HG03521 (cell line): ENCODE results near the gene CFAP99.

Experiments used
- ATAC-seq: cut with Tn5 transposase; IDR thresholded peaks from one replicate; pipeline ENCODE4 v1.9.1; 2021; ENCODE audit warnings: mild to moderate bottlenecking, moderate library complexity; ENCODE audit not compliant: unreplicated experiment

The CFAP99 gene

DNA sequence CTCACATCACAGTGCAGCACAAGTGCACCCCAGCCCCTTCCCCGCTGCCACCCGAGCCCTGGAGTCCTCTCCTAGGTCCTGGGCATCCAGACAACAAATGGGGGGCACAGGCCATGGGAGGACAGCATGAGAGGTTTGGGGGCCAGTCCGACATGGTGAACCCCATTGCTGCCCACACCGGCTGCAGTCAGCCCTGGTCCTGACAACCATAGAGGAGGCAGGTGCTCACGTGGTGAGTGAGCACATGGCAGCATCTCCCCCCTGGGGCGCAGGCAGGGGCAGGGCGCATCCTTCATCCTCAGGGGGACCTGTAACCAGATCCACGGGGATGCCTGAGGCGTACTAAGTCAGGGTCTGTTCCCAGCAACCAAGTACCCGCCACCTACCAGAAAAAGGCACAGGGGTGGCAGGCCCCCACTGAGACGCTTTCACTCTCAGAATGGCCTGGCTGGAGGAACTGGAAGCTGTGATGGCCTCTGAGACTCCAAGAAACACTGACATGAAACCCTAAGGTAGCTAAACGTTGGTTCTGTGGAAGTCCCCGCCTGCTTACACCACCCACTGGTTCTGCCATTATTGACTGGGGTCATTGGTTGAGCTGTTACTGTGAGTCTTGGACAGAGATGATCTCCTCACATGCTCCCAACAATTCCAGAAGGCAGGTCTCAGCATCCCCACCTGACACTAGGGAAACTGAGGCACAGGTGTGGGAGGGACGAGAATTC, 6.8 kb upstream of the CFAP99 start:
- no peak for ATAC-seq

DNA sequence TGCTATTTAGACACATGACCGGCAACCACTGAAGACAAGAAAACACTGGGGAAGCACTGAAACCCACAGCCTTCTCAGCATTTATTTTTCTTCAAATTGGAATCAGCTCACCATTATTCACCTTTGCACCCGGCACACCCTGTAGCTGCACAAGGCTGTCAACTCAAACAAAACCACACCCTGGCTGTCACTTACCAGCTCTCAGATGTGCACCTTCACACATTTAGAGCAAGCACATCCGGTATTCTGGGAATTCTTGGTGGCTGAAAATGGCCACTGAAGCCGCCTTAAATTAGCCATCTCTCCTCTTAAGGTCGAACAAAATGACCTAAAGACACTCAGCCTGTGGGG, 6.2 kb upstream of the CFAP99 start:
- peak; percentile 33 for ATAC-seq

DNA sequence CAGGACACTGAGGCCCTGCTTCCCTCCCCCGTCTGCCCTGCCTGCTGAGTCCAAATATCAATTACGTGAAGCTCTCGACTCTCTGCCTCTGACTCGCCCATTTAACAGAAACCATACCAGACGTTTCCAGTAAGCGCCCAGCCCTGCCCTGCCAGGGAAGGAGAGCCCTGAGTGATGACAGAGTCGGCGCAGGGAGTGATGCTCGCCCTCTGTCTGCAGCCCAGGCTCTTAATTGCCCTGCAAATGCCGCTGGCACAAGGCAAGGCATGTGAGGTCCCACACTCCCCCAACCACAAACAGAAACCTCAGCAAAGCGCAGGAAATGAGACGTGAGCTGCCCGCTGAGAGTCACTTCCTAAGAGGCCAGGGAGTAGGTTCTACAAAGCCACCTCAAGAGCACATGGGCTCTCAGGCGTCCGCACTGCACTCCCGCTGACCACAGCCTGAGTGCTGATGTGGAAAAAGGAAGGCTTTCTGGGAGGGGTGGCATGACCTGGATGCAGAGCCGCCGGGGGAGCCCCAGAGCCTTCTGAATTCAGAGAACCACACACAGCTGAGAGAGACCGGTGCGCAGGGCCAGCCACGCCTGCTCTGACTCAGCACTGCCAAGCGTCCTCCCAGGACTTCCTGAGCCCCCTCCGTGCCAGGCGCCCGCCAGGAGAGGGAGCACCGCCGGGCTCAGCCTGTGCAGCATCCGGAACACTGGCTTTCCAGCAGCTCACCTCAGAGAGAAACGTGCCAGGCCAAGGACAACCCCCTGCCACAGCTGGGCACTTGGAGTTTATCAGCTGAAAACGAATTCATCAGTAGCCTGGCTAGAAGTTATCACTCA, 5.7 kb upstream of the CFAP99 start:
- peak; percentile 36 for ATAC-seq

DNA sequence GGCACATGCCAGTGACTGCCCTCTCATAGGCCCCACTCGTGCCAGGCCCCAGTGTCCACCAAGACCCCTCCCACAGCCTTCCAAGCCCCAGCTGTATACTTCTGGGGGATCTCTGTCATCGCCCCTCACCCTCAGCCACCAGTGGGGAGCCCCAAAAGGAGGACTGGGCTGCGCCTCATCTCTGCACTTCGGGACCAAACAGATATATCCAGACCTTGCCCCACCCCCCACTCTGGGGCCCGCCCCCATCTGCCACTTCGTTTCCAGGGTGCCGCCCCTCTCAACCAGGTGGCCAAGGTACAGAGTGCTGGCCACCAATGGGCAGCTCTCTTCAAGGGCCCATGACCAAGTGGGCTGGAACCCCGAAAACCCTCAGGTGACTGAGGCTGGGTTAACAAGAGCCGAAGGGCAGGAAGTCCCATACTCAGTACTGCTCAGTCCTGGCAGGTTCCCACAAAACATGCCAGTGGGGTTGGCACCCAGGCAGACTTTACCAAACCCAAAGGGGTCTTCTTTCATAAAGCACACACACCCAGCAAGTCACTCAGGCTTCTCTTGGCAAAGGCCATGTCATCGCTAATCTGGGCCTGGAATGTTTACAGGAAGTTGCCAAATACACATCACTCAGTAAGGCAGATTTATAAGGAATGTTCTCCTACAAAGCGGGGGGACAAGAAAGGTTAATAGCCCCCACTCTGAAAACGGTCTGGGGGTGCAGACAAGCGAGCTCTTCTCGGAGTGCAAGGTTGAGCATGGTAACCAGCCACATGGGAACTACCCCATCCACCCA, 4.7 kb upstream of the CFAP99 start:
- ATAC-seq = no peak

DNA sequence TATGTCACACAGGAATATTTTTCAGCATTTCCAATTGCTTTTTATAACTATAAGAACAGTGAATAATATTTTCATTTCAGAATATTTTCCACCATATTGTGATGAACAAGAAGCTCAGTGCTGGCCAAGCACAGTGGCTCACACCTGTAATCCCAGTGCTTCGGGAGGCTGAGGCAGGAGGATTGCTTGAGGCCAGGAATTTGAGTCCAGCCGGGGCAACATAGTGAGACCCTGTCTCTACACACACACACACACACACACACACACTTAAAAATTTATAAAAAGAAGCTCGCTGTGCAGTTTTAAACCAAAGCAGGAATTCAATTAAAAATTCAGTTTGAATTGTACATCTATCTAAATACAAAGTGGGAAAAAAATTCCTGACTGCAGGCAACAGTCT, 3.5 kb upstream of the CFAP99 start:
- no peak for ATAC-seq

DNA sequence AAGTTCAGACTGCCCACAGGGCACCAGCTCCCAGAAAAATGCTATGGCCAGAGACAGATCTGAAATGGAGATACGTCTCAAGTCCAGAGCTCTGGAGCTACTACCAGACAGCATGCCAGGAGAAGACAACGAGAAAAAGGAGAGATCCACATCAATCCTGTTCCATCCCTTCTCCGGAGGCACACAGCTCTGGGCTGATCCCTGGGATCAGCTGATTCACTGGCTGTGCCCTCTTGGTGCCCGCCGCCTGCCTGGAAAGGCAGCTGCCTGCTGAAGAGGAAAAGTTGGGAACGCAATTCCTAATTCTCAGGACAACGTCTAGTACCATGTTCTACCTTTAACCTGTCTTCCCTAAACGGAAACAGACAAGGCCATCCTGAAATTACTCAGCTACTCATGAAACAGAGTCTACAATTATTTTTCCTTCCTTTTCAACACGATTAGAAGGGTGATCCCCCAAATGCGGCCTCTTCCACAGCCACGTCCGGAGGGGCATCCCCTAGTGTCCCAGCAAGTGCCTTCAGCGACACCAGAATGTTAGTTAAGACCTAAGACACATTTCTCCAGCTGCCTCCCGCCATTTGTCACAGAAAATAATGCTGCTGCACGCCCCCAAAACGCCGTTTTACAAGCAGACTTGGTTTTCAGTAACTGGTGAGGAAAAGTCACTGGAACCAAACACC, 2.7 kb upstream of the CFAP99 start:
- no peak for ATAC-seq

DNA sequence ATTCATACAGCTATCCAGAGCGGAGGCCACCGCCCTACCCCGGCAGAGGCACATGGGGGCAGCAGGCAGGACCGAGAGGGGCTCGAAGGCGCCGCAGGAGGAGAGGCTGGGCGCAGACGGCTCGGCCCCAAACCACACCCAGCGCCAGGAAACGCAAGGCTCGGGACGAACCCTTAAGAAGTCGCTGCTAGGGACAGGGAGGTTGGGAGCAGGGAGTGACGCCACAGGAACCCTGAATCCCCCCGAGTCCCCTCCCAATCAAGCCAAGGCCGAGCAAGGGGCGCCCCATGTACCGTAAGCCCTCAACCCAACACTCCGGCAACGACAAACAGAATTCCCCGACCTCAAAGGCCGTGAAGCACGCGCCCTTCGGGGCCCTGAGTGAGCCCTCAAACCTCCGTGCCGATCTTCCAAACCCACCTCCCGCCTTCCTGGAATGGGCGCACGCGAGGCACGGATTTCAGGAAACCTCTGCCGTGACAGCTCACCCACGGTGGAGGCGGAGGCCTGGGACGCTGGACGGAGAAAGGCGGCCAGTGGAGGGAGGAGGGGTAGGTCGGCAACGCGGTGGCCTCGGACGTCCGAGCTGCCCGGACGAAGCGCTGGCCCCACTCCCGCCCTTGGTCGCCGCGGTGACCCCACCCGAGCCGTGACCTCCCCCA, 2.1 kb upstream of the CFAP99 start:
- ATAC-seq = no peak

DNA sequence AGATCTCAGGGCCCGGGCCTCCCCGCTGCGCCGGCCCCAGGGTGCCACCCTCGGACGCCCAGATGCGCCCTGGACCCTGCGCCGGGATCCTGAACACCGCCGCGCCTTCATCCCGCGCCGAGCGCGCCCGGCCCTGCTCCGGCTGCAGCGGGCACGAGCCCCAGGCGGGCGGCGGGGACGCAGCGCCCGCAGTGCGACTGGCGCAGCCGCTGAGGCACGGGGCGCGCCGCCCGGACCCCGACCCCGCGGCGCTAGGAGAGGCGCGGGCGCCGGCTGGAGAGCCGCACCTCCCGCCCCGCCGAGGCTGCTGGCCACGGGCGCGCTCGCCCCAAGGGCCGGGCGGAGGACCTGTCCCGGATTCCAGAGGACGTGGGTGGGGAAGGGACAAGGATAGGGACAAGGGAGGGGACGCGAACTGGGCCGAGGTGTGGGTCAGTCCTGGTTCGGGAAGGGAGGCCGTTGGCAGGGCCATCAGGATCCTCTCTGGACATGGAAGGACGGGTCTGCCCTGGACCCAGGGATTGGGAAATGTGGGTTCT, 1.5 kb upstream of the CFAP99 start:
- ATAC-seq = no peak

DNA sequence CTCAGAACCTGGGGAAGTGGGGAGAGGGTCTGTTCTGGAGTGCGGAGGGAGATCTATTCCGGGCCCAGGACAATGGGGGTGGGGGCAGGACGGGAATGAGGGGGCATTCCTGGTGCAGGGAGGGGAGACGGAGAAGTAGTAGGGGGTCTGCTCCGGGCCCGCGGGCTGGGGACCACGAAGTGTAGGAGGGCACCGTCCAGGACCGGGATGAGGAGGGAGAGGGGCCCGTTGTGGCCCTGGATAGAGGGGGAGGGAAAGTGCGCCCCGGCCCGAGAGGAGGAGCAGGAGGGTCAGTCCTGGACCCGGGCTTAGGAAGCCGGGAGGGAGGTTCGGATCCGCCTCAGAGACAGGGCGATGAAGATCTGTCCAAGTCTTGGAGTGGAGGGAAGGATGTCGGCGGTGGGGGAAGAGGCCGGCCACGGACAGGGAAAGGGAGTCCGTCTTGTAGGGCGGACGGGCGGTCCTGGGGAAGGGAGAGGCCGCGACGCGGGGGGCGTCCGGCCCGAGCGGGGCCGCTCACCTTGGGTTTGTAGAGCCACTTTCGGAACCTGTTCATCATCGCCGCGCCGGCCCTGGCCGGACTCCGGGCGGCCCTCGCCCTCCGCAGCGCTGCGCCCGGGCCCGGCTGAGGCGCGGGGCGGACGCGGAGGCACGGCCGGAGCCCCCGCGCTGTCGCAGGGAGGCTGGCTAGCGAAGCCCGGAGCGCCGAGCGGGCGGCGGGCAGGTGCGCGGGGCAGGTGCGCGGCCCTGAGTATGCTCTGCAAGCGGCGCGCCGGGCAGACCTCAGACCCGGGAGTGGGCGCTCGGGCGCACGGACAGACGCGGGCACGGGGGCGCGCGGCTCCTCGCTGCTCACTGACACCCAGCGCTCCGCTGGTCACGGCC, 748 bp upstream of the CFAP99 start, which contains the start of gene ZFYVE28:
ZFYVE28 (minus strand) TSS at position 881 of the 885 bp plus-strand sequence; CDS start at position 559, 322 bp downstream.
- peak; percentile 12 for ATAC-seq

DNA sequence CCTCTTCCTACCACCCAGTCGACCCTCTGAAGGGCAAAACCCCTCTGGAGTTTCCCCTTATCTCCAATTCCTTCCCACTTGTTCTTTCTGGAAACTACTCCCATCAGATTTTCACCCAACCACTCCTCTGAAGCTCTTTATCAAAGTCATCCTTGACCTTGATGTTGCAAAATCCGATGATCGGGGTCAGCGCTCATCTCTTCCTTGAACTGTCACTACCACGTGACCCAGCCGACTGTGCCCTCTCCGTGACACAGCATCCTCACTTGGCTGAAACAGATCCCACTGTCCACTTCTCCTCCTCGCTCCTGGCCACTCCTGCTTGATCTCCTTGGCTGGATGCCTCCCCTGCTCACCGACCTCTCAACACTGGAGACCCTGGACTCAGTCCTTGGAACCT, 1.1 kb downstream of the CFAP99 start:
- ATAC-seq = no peak

DNA sequence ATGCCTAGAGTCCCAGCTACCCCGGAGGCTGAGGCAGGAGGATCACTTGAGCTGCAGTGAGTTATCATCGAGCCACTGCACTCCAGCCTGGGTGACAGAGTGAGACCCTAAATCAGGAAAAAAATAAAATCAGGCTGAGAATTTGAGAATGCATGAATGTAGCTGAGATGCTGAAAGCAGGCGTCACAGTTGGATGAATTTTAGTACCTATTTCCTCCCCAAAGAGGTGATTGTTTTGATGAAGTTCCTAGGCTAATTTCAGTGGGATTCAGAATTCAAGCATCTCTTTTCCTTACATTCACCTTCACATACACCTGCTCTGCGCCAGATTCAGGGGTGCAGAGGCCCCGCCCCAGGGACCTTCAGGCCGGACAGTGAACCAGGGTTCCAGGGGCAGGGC, 3.2 kb downstream of the CFAP99 start:
- ATAC-seq = no peak

DNA sequence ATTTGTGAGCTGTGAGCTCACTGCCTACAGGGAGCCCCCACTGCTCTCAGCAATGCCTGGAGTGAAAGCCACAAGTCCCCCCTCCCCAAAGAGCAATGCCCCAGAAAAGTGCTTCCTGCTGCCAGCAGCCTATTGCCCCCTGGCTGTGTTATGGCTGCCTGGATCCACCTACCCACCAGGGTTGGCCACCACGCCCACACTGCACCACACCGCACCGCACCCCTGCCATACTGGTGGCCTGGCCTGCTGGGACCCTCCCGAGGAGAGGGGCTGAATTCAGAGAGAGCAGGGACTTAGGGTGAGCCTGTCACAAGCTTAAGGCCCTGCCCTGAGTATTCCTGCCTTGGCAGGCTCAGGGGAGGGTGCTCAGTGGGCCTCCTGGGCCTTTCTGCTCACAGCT, 4.3 kb downstream of the CFAP99 start:
- ATAC-seq = no peak

DNA sequence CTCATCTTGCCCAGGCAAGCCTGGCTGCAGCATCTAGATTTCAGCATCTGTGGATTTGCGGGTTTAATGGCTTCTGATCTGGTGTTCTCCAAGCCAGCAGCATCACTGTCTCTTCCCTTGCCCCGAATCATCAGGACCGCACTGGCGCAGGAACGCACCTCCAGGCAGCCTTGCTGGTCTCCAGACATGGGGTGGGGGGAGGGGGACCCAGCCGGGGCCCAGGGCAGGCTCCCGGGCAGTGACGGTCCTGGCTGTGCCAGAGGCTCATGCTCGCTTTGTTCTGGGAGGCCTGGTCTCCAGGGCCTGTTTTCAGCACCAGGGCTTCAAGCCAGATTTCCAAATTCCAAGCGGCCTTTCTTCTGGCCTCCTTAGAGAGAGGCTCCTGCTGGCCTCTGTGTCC, 4.9 kb downstream of the CFAP99 start:
- ATAC-seq = no peak

DNA sequence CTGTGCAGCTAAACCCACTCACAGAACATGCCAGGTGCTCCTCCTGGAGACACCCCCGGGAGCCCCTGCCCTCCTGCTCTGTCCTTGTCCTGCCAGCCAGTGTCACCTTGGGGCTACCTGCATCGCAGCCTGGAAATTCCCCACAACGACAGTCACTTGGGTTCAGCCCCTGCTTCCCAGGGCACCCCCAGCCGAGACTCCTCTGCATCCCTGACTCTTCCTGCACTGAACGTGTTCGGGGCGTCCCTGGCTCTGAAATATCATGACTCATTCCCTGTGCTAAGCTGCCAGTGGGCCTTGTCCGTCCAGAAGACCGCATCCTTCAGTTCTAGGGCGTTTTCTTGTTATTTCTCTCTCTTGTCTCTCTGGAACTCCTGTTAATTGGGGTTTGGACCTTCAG, 5.8 kb downstream of the CFAP99 start:
- ATAC-seq = no peak

DNA sequence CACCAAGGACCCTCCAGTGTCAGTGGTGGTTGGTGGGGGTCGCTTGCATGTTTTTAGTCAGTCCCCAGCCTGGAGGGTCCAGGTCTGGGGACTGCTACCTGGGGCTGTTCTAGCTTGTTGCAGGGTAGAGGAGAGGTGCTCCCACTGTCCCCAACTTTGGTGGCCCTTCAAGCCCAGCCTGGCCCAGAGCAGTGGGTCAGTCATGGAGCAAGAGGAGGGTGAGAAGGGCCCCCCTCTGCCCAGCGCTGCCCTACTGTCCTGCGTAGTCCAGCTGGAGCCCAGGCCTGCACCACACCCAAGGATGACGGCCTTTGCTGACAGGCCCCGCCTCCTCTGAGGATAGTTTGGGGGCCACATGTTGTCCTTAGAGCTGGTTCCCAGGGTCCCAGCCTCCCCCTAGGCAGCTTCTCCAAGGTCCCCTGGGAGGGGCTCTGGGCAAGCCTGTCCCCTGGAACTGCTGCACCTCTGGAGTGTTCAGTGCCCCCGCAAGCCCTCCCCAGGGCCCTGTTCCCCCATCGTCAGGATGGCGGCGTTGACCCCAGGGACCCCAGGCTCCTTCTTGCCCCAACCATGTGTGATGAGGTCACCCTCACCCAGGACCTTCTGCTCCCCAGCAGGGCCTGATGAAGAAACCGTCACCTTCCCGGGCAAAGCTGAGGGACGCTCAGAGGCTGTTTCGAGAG, 6.8 kb downstream of the CFAP99 start:
- ATAC-seq = no peak

DNA sequence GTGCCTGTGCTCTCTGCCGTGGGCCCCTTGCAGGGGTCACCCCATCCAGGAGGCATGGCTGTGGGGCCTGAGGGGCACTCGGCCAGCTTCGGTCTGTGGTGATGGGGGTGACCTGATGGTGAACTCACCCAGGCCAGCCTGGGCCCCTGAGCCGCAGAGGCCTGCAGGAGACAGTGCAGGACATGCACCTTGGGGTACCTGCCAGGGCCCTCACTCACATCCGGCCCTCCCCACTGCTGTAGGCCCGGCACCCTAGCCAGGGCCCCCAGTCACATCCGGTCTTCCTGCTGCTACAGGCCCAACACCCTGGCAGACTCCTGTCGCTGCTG, 7.3 kb downstream of the CFAP99 start:
- ATAC-seq = no peak

DNA sequence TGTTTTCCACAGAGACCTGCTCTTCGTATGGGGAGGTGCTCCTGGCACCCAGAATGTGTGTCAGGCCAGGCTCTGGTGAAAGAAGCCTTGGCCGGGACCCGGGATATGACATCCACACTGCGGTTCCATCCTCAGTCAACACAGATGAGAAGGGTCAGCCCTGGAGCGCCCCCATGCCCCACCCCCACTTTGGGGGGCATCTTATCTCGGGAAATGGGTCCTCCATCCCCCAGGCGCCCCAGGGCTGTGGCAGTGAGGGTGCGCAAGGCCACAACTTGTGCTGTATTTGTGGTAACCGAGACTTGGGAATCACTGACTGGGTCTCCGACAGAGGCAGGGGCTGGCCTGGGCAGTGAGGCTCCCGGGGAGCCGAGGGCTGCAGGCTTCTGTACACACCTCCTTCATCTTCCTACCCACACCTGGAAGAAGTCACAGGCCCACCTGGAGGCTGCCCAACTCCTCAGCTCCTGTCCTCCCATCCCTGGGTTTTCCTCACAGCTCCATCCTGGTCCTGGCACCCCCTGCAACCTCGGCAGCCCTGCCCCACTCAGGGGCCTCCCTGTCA, 8.0 kb downstream of the CFAP99 start:
- no peak for ATAC-seq
